SKM-1 treated with dmso at 0.1 percent for 144 hours (cell line): ENCODE data around the gene FGA.

Source experiments
- DNase-seq: peaks from one replicate; lab custom pipeline; 2025; ENCODE audit not compliant: unreplicated experiment; lab: John Stamatoyannopoulos, UW

FGA gene

GRCh38 chr4:154542271-154542879, 48.2 kb downstream of the FGA start:
- DNase-seq: no peak
